Neuronal stem cell (in vitro differentiated cells): ENCODE results near the gene BMPR1A.

ENCODE experiments used
- DNase-seq: peaks from one replicate; pipeline ENCODE4 v3.0.0-alpha.2; 2013; ENCODE audit warnings: low spot score
- H2AFZ ChIP-seq: one replicate; pipeline ENCODE4 v1.6.1; 2013; ENCODE audit warnings: mild to moderate bottlenecking, low read length, inconsistent platforms
- H2AK5ac ChIP-seq: 2 replicates; pipeline ENCODE4 v1.6.1; 2013; ENCODE audit warnings: low read depth, mild to moderate bottlenecking, inconsistent platforms, low read length, moderate library complexity, mixed read lengths
- H2BK120ac ChIP-seq: 2 replicates; pipeline ENCODE4 v1.6.1; 2013; ENCODE audit warnings: low read depth, mild to moderate bottlenecking, inconsistent platforms, low read length, moderate library complexity, mixed read lengths
- H2BK12ac ChIP-seq: one replicate; pipeline ENCODE4 v1.6.1; 2013; ENCODE audit warnings: low read length, inconsistent platforms
- H2BK15ac ChIP-seq: 2 replicates; pipeline ENCODE4 v1.6.1; 2013; ENCODE audit warnings: mild to moderate bottlenecking, low read length, inconsistent platforms, mixed read lengths
- H2BK5ac ChIP-seq: one replicate; pipeline ENCODE4 v1.6.1; 2013; ENCODE audit warnings: inconsistent platforms, mild to moderate bottlenecking, low read length, moderate library complexity
- H3K14ac ChIP-seq: one replicate; pipeline ENCODE4 v1.6.1; 2013; ENCODE audit warnings: low read length, inconsistent platforms
- H3K18ac ChIP-seq: 2 replicates; pipeline ENCODE4 v1.6.1; 2013; ENCODE audit warnings: low read length, inconsistent platforms
- H3K23ac ChIP-seq: 2 replicates; pipeline ENCODE4 v1.6.1; 2013; ENCODE audit warnings: low read depth, mild to moderate bottlenecking, mixed read lengths, low read length, inconsistent platforms; ENCODE audit not compliant: poor library complexity
- H3K27ac ChIP-seq: replicated peaks from 3 replicates; pipeline ENCODE4 v1.5.1; 2013; ENCODE audit warnings: low read length, inconsistent platforms
- H3K27me3 ChIP-seq, 3 experiments: 2 replicates each; pipeline ENCODE4 v1.6.1; 2013; ENCODE audit warnings: low read length in 3 of 3, mild to moderate bottlenecking in 2 of 3, inconsistent platforms in 1 of 3, low read depth in 1 of 3, mixed read lengths in 1 of 3, moderate library complexity in 1 of 3; ENCODE audit not compliant: control insufficient read depth in 3 of 3, insufficient read depth in 3 of 3
- H3K36me3 ChIP-seq, 2 donors: replicated peaks in 1 of 2; 2 replicates each; pipeline ENCODE4 v1.6.1; 2013; ENCODE audit warnings: low read length in 2 of 2; ENCODE audit not compliant: control insufficient read depth in 2 of 2, insufficient read depth in 2 of 2
- H3K4ac ChIP-seq: 2 replicates; pipeline ENCODE4 v1.6.1; 2013; ENCODE audit warnings: inconsistent platforms, mild to moderate bottlenecking, low read length, moderate library complexity
- H3K4me1 ChIP-seq, 2 donors: 1 replicate in 1 of 2; 2 replicates in 1 of 2; pipeline ENCODE4 v1.6.1; 2013; ENCODE audit warnings: low read length in 2 of 2, low read depth in 1 of 2; ENCODE audit not compliant: control insufficient read depth in 2 of 2, insufficient read depth in 1 of 2
- H3K4me2 ChIP-seq: one replicate; pipeline ENCODE4 v1.6.1; 2013; ENCODE audit warnings: mild to moderate bottlenecking, low read length, inconsistent platforms; ENCODE audit not compliant: insufficient read depth, poor library complexity, severe bottlenecking
- H3K4me3 ChIP-seq, 2 donors: 2 replicates each; pipeline ENCODE4 v1.5.1; 2013; ENCODE audit warnings: low read length in 2 of 2, mild to moderate bottlenecking in 2 of 2, inconsistent platforms in 1 of 2, moderate library complexity in 1 of 2
- H3K79me1 ChIP-seq: one replicate; pipeline ENCODE4 v1.6.1; 2013; ENCODE audit warnings: low read depth, mild to moderate bottlenecking, inconsistent platforms, low read length, moderate library complexity
- H3K9ac ChIP-seq: one replicate; pipeline ENCODE4 v1.6.1; 2013; ENCODE audit warnings: mild to moderate bottlenecking, low read depth, low read length, inconsistent platforms; ENCODE audit not compliant: poor library complexity
- H3K9me3 ChIP-seq, 2 donors: replicated peaks in 1 of 2; 2 replicates each; pipeline versions ENCODE3 to v1.6.1; 2013; ENCODE audit warnings: low read length in 2 of 2, mild to moderate bottlenecking in 2 of 2, inconsistent platforms in 1 of 2, low read depth in 1 of 2, mixed read lengths in 1 of 2, moderate library complexity in 1 of 2; ENCODE audit not compliant: control insufficient read depth in 2 of 2, insufficient read depth in 1 of 2
- H4K8ac ChIP-seq: one replicate; pipeline ENCODE4 v1.6.1; 2013; ENCODE audit warnings: low read depth, mild to moderate bottlenecking, inconsistent platforms, low read length, moderate library complexity
- H4K91ac ChIP-seq: one replicate; pipeline ENCODE4 v1.6.1; 2013; ENCODE audit warnings: low read length, low read depth, mild to moderate bottlenecking, inconsistent platforms; ENCODE audit not compliant: poor library complexity
- WGBS, 2 donors: extraction: QIAGEN DNeasy Blood & Tissue Kit; methylation state at CpG; one replicate each; pipeline ENCODE4 v1.1.7; 2013; ENCODE audit warnings: missing lambda C conversion rate in 2 of 2, mixed read lengths in 1 of 2; ENCODE audit not compliant: insufficient read length in 2 of 2, insufficient replicate concordance in 1 of 2; ENCODE audit errors: extremely low coverage in 2 of 2; 5-methylcytosine and 5-hydroxymethylcytosine counted together

Gene BMPR1A

GRCh38 chr10:86716466-86716865 lies 40.0 kb upstream of the BMPR1A start:
- peak overlapping the region; percentile 75 for H3K23ac ChIP-seq
- no peaks in the 10 kb centered on the region for H3K36me3 ChIP-seq
- H3K27ac ChIP-seq, result no peak overlapping the region
- H2BK120ac ChIP-seq, result no peak overlapping the region
- peaks cover 0 to 3% (median 0%) of the 10 kb centered on the region in 3 experiments for H3K27me3 ChIP-seq
- no peak overlapping the region for H3K9ac ChIP-seq
- no peak overlapping the region for H3K4me2 ChIP-seq
- WGBS, 2 donors, result no CpG with 5 or more reads among the region's 13 CpGs
- H4K91ac ChIP-seq, result peak overlapping the region; percentile 38
- H2BK15ac ChIP-seq, result peak overlapping the region; percentile 9
- H3K4ac ChIP-seq, result no peak overlapping the region
- no peak for DNase-seq
- H3K9me3 ChIP-seq, result no peaks in the 10 kb centered on the region
- no peak overlapping the region for H3K4me3 ChIP-seq
- H2BK5ac ChIP-seq, result no peak overlapping the region
- H2AFZ ChIP-seq, result no peak overlapping the region
- H2BK12ac ChIP-seq, result no peak overlapping the region
- peak overlapping the region; percentile 49 for H3K18ac ChIP-seq
- no peaks in the 10 kb centered on the region for H3K79me1 ChIP-seq
- H4K8ac ChIP-seq, result no peak overlapping the region
- H3K14ac ChIP-seq, result no peak overlapping the region
- H3K4me1 ChIP-seq, result peaks cover 2 to 6% of the 10 kb centered on the region in 2 donors
- peak overlapping the region; percentile 27 for H2AK5ac ChIP-seq

GRCh38 chr10:86718556-86718955 lies 37.9 kb upstream of the BMPR1A start:
- H3K27me3 ChIP-seq, result peaks cover 0 to 1% (median 0%) of the 10 kb centered on the region in 3 experiments
- no peak overlapping the region for H3K27ac ChIP-seq
- no peak overlapping the region for H3K9ac ChIP-seq
- H2BK12ac ChIP-seq, result no peak overlapping the region
- no peak for DNase-seq
- H4K8ac ChIP-seq, result no peak overlapping the region
- no peaks in the 10 kb centered on the region for H3K9me3 ChIP-seq
- H4K91ac ChIP-seq, result no peak overlapping the region
- no peak overlapping the region for H2AK5ac ChIP-seq
- H3K18ac ChIP-seq, result no peak overlapping the region
- no peak overlapping the region for H2AFZ ChIP-seq
- H2BK120ac ChIP-seq, result no peak overlapping the region
- H2BK15ac ChIP-seq, result no peak overlapping the region
- H3K4me3 ChIP-seq, result no peak overlapping the region
- no peak overlapping the region for H3K4me2 ChIP-seq
- no peaks in the 10 kb centered on the region for H3K79me1 ChIP-seq
- no peak overlapping the region for H2BK5ac ChIP-seq
- no peaks in the 10 kb centered on the region for H3K36me3 ChIP-seq
- no peak overlapping the region for H3K14ac ChIP-seq
- no peak overlapping the region for H3K4ac ChIP-seq
- H3K23ac ChIP-seq, result no peak overlapping the region
- peaks cover 0 to 3% of the 10 kb centered on the region in 2 donors for H3K4me1 ChIP-seq
- WGBS, 2 donors, result no CpG with 5 or more reads among the region's 8 CpGs

GRCh38 chr10:86721232-86721631 lies 35.2 kb upstream of the BMPR1A start:
- no CpG with 5 or more reads among the region's 5 CpGs for WGBS, 2 donors
- Histone ChIP-seq H3K79me1 (no peaks in the 10 kb centered on the region), H3K4me3 (no peak overlapping the region), H3K9me3 (no peaks in the 10 kb centered on the region), H4K8ac (no peak overlapping the region), H2AK5ac (no peak overlapping the region), H3K36me3 (no peaks in the 10 kb centered on the region), H3K27ac (no peak overlapping the region), H3K27me3 (no peaks in the 10 kb centered on the region), H4K91ac (no peak overlapping the region), H2BK15ac (no peak overlapping the region), H2BK12ac (no peak overlapping the region), H3K4me1 (peaks cover 0 to 3% of the 10 kb centered on the region in 2 donors), H2BK120ac (no peak overlapping the region), H2BK5ac (no peak overlapping the region), H2AFZ (no peak overlapping the region), H3K4ac (no peak overlapping the region), H3K14ac (no peak overlapping the region), H3K18ac (no peak overlapping the region), H3K9ac (no peak overlapping the region), H3K23ac (no peak overlapping the region), H3K4me2 (no peak overlapping the region)
- no peak for DNase-seq

GRCh38 chr10:86723009-86723408 lies 33.4 kb upstream of the BMPR1A start:
- Histone ChIP-seq H3K23ac (no peak overlapping the region), H3K9me3 (peaks cover 0 to 2% of the 10 kb centered on the region in 2 donors), H2AFZ (no peak overlapping the region), H3K4me2 (no peak overlapping the region), H4K91ac (no peak overlapping the region), H2AK5ac (no peak overlapping the region), H2BK15ac (no peak overlapping the region), H2BK12ac (no peak overlapping the region), H4K8ac (no peak overlapping the region), H3K4me1 (peaks cover 0 to 4% of the 10 kb centered on the region in 2 donors), H3K36me3 (no peaks in the 10 kb centered on the region), H3K9ac (no peak overlapping the region), H2BK5ac (no peak overlapping the region), H3K4me3 (no peak overlapping the region), H3K4ac (no peak overlapping the region), H3K18ac (no peak overlapping the region), H3K14ac (no peak overlapping the region), H2BK120ac (no peak overlapping the region), H3K79me1 (no peaks in the 10 kb centered on the region), H3K27ac (no peak overlapping the region), H3K27me3 (no peaks in the 10 kb centered on the region)
- no CpG with 5 or more reads among the region's 2 CpGs for WGBS, 2 donors
- DNase-seq, result no peak
